HepG2 (cell line): ENCODE data around the gene NAA38. TPM values are rescaled to one million over a fixed set of nuclear protein-coding genes. Genes with fewer than 3 reads are reported as not detected.

ENCODE experiments used
- AGO1 ChIP-seq: fragments of 200-400 bp; formaldehyde crosslinking; IDR thresholded peaks from 2 replicates; pipeline ENCODE4 v1.6.1; 2017; ENCODE audit warnings: mild to moderate bottlenecking, low read depth, low read length, moderate library complexity; ENCODE audit not compliant: poor library complexity, severe bottlenecking
- ARHGAP35 ChIP-seq: sonication (generic); formaldehyde crosslinking; IDR thresholded peaks from 2 replicates; pipeline ENCODE4 v1.9.0; 2022; ENCODE audit warnings: mild to moderate bottlenecking, inconsistent platforms, moderate library complexity, missing genetic modification reagents, borderline replicate concordance
- ATF5 ChIP-seq: sonication (generic); formaldehyde crosslinking; IDR thresholded peaks from 2 replicates; pipeline ENCODE4 v1.4.0; 2020; ENCODE audit warnings: mild to moderate bottlenecking, low read depth, missing genetic modification reagents
- HDAC1 ChIP-seq: sonication (generic); formaldehyde crosslinking; IDR thresholded peaks from 2 replicates; pipeline ENCODE4 v1.5.1; 2020; ENCODE audit warnings: mild to moderate bottlenecking, missing genetic modification reagents
- HOXA3 ChIP-seq: sonication (generic); formaldehyde crosslinking; IDR thresholded peaks from 2 replicates; pipeline ENCODE4 v1.5.0; 2020; ENCODE audit warnings: missing genetic modification reagents
- KLF15 ChIP-seq: sonication (generic); formaldehyde crosslinking; IDR thresholded peaks from 2 replicates; pipeline ENCODE4 v1.8.1; 2023; ENCODE audit warnings: borderline replicate concordance, mild to moderate bottlenecking, inconsistent platforms, missing genetic modification reagents, mixed read lengths
- MTA3 ChIP-seq: sonication (generic); formaldehyde crosslinking; IDR thresholded peaks from 2 replicates; pipeline ENCODE4 v1.4.0; 2020; ENCODE audit warnings: missing genetic modification reagents
- MYC ChIP-seq: sonication (generic); formaldehyde crosslinking; IDR thresholded peaks from 2 replicates; pipeline ENCODE4 v1.9.0; 2021; ENCODE audit warnings: missing genetic modification reagents, borderline replicate concordance
- NFYC ChIP-seq: IDR thresholded peaks from 2 replicates; pipeline ENCODE4 v1.6.1; 2016; ENCODE audit warnings: missing genetic modification reagents, missing compliant biosample characterization
- NRL ChIP-seq: sonication (generic); formaldehyde crosslinking; IDR thresholded peaks from 2 replicates; pipeline ENCODE4 v1.5.0; 2020; ENCODE audit warnings: missing genetic modification reagents, mild to moderate bottlenecking, moderate library complexity, borderline replicate concordance
- PHB2 ChIP-seq: fragments of 450-650 bp; IDR thresholded peaks from 2 replicates; pipeline ENCODE4 v1.6.1; 2018; ENCODE audit not compliant: partially characterized antibody
- SAFB2 ChIP-seq: sonication (generic); formaldehyde crosslinking; IDR thresholded peaks from 2 replicates; pipeline ENCODE4 v1.5.1; 2020; ENCODE audit warnings: missing genetic modification reagents, low read depth, mild to moderate bottlenecking, borderline replicate concordance
- TARDBP ChIP-seq: sonication (generic); formaldehyde crosslinking; IDR thresholded peaks from 2 replicates; pipeline ENCODE4 v1.8.0; 2022; ENCODE audit warnings: mild to moderate bottlenecking, missing genetic modification reagents
- THYN1 ChIP-seq: sonication (generic); formaldehyde crosslinking; IDR thresholded peaks from 2 replicates; pipeline ENCODE4 v1.8.1; 2023; ENCODE audit warnings: low read depth, mild to moderate bottlenecking, moderate library complexity, missing genetic modification reagents, borderline replicate concordance
- ZNF205 ChIP-seq: IDR thresholded peaks from 2 replicates; pipeline ENCODE4 v1.6.1; 2018; ENCODE audit warnings: missing biosample characterization, missing genetic modification reagents
- ZNF563 ChIP-seq: sonication (generic); formaldehyde crosslinking; IDR thresholded peaks from 2 replicates; pipeline ENCODE4 v1.8.0; 2022; ENCODE audit warnings: mild to moderate bottlenecking, moderate library complexity, missing genetic modification reagents
- ZNF564 ChIP-seq: sonication (generic); formaldehyde crosslinking; IDR thresholded peaks from 2 replicates; pipeline ENCODE4 v1.8.1; 2023; ENCODE audit warnings: mild to moderate bottlenecking, missing genetic modification reagents
- ZNF598 ChIP-seq: sonication (generic); formaldehyde crosslinking; IDR thresholded peaks from 2 replicates; pipeline ENCODE4 v1.5.1; 2020; ENCODE audit warnings: mild to moderate bottlenecking, missing genetic modification reagents, borderline replicate concordance
- ZNF780A ChIP-seq: sonication (generic); formaldehyde crosslinking; IDR thresholded peaks from 2 replicates; pipeline ENCODE4 v1.8.0; 2022; ENCODE audit warnings: mild to moderate bottlenecking, missing genetic modification reagents, moderate library complexity
- ZZZ3 ChIP-seq: sonication (generic); formaldehyde crosslinking; IDR thresholded peaks from 2 replicates; pipeline ENCODE4 v1.4.0; 2020; ENCODE audit warnings: missing genetic modification reagents, mild to moderate bottlenecking, borderline replicate concordance
- polyA plus RNA-seq, 8 experiments: library from polyadenylated mRNA; depleted of rRNA in 3 of 8; stranded (reverse) in 7 of 8; unstranded in 1 of 8; fragments of >200 nt; fragmentation: Illumina TruSeq in 4 of 8; extraction: Trizol in 4 of 8; gene quantifications; 2 replicates each; pipeline versions ENCODE4 v1.2.1 to v1.2.3, GENCODE V29; 2011 to 2016; ENCODE audit warnings: low read depth in 4 of 8, missing spikeins in 1 of 8, mixed read lengths in 1 of 8; ENCODE audit not compliant: insufficient read depth in 1 of 8
- total RNA-seq, 5 experiments: library from RNA; depleted of rRNA; stranded (reverse); fragments of >200 nt; fragmentation: Illumina TruSeq; extraction: Trizol; gene quantifications; 2 replicates each; pipeline ENCODE4 v1.2.3, GENCODE V29; 2016; ENCODE audit warnings: low read depth in 1 of 5
- TF ChIP-seq, protein P1 (sequence below): IDR thresholded peaks from 2 replicates; pipeline ENCODE4 v1.6.1; 2016; ENCODE audit warnings: missing compliant biosample characterization, missing genetic modification reagents, borderline replicate concordance
- TF ChIP-seq, protein P2 (sequence below): sonication (generic); formaldehyde crosslinking; IDR thresholded peaks from 2 replicates; pipeline ENCODE4 v1.8.1; 2023; ENCODE audit warnings: mild to moderate bottlenecking, missing genetic modification reagents, borderline replicate concordance

The NAA38 gene
- total and polyA plus RNA-seq, 2 of the 13 experiments (the other 11 are each of a cell fraction or from before 2014, with no cell fraction given) = 46.9 to 91.6 TPM

- no peak for TF ChIP-seq ATF5 (CRISPR knock-in tag)
- peak; percentile 50; the same call in 1 of the 2 replicates for TF ChIP-seq ZNF598 (CRISPR knock-in tag)
- TF ChIP-seq ZZZ3 (CRISPR knock-in tag) = peak; percentile 41; the same call in 1 of the 2 replicates
- TF ChIP-seq KLF15 (CRISPR knock-in tag) = no peak
- TF ChIP-seq ZNF780A (CRISPR knock-in tag) = 0 out of 2 replicates have a peak, but pooled peaks have one; percentile 19
- peak; percentile 35; the same call in 1 of the 2 replicates for TF ChIP-seq ZNF563
- TF ChIP-seq PHB2 = no peak
- TF ChIP-seq, protein P1, sequence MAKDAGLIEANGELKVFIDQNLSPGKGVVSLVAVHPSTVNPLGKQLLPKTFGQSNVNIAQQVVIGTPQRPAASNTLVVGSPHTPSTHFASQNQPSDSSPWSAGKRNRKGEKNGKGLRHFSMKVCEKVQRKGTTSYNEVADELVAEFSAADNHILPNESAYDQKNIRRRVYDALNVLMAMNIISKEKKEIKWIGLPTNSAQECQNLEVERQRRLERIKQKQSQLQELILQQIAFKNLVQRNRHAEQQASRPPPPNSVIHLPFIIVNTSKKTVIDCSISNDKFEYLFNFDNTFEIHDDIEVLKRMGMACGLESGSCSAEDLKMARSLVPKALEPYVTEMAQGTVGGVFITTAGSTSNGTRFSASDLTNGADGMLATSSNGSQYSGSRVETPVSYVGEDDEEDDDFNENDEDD (CRISPR knock-in tag) = peak; percentile 31; the same call in 1 of the 2 replicates
- TF ChIP-seq MTA3 (CRISPR knock-in tag) = no peak
- no peak for TF ChIP-seq ARHGAP35 (CRISPR knock-in tag)
- no peak; the same call in none of the 2 replicates for TF ChIP-seq MYC
- TF ChIP-seq NRL = no peak; the same call in 1 of the 2 replicates
- no peak for TF ChIP-seq SAFB2 (CRISPR knock-in tag)
- TF ChIP-seq TARDBP (CRISPR knock-in tag) = peak; percentile 24; the same call in 1 of the 2 replicates
- peak; percentile 90 for TF ChIP-seq NFYC (CRISPR knock-in tag)
- TF ChIP-seq AGO1 = peak; percentile 68
- TF ChIP-seq ZNF205 = 0 out of 2 replicates have a peak, but pooled peaks have one; percentile 34
- TF ChIP-seq HOXA3 (CRISPR knock-in tag) = peak; percentile 58; the same call in 1 of the 2 replicates
- 0 out of 2 replicates have a peak, but pooled peaks have one; percentile 42 for TF ChIP-seq ZNF564 (CRISPR knock-in tag)
- no peak for TF ChIP-seq THYN1
- TF ChIP-seq, protein P2, sequence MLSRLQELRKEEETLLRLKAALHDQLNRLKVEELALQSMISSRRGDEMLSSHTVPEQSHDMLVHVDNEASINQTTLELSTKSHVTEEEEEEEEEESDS (CRISPR knock-in tag) = no peak
- TF ChIP-seq HDAC1 = peak; percentile 53; the same call in 1 of the 2 replicates
Measured at GRCh38 chr17:7844292-7845154, 12.8 kb downstream of the NAA38 start (continued).
